Measurements from ENCODE around the gene TGM6.
"Not testable (repeated sequence)": the region's sequence is repeated elsewhere in the genome, so short reads cannot be mapped to it uniquely, and the experiment has no call there.

The TGM6 gene

GRCh38 chr20:2397595-2398145, 17.0 kb downstream of the TGM6 start:
- no peak for DNase-seq (ENCODE audit: low read depth in 1 of 2, low spot score in 1 of 2)

- DNase-seq (ENCODE audit: low read depth in 1 of 2, low spot score in 1 of 2), result no peak
Observed at GRCh38 chr20:2398449-2398848, 17.7 kb downstream of the TGM6 start.

- DNase-seq (ENCODE audit: low read depth in 1 of 2, low spot score in 1 of 2), result no peak
Observed at GRCh38 chr20:2399390-2399789, 18.7 kb downstream of the TGM6 start.

GRCh38 chr20:2400290-2400689, 19.6 kb downstream of the TGM6 start:
- no peak for DNase-seq (ENCODE audit: low read depth in 1 of 2, low spot score in 1 of 2)

- DNase-seq (ENCODE audit: low read depth in 1 of 2, low spot score in 1 of 2), result no peak
Observed at GRCh38 chr20:2401527-2401926, 20.8 kb downstream of the TGM6 start.

- no peak for DNase-seq (ENCODE audit: low read depth in 1 of 2, low spot score in 1 of 2)
Observed at GRCh38 chr20:2402271-2402980, 21.7 kb downstream of the TGM6 start.

- DNase-seq (ENCODE audit: low read depth in 1 of 2, low spot score in 1 of 2), result no peak
Observed at GRCh38 chr20:2403291-2404052, 22.8 kb downstream of the TGM6 start.

GRCh38 chr20:2405693-2406065, 25.0 kb downstream of the TGM6 start:
- DNase-seq (ENCODE audit: low read depth in 1 of 2, low spot score in 1 of 2), result no peak

- not testable (repeated sequence) for DNase-seq (ENCODE audit: low read depth in 1 of 2, low spot score in 1 of 2)
Observed at GRCh38 chr20:2407355-2407754, 26.7 kb downstream of the TGM6 start.

- DNase-seq (ENCODE audit: low read depth in 1 of 2, low spot score in 1 of 2), result no peak
Observed at GRCh38 chr20:2408111-2408510, 27.4 kb downstream of the TGM6 start.

- no peak for DNase-seq (ENCODE audit: low read depth in 1 of 2, low spot score in 1 of 2)
Observed at GRCh38 chr20:2416541-2417212, 36.0 kb downstream of the TGM6 start.

GRCh38 chr20:2417213-2417541, 36.5 kb downstream of the TGM6 start:
- DNase-seq (ENCODE audit: low read depth in 1 of 2, low spot score in 1 of 2), result no peak

- no peak for DNase-seq (ENCODE audit: low read depth in 1 of 2, low spot score in 1 of 2)
Observed at GRCh38 chr20:2418388-2418787, 37.7 kb downstream of the TGM6 start.

GRCh38 chr20:2420510-2420909, 39.8 kb downstream of the TGM6 start:
- DNase-seq (ENCODE audit: low read depth in 1 of 2, low spot score in 1 of 2), result no peak

- no peak for DNase-seq (ENCODE audit: low read depth in 1 of 2, low spot score in 1 of 2)
Observed at GRCh38 chr20:2421247-2421646, 40.5 kb downstream of the TGM6 start.

GRCh38 chr20:2429051-2429450, 48.4 kb downstream of the TGM6 start:
- DNase-seq (ENCODE audit: low read depth in 1 of 2, low spot score in 1 of 2), result no peak

- no peak for DNase-seq (ENCODE audit: low read depth in 1 of 2, low spot score in 1 of 2)
Observed at GRCh38 chr20:2430538-2430937, 49.8 kb downstream of the TGM6 start.

GRCh38 chr20:2431185-2431584, 50.5 kb downstream of the TGM6 start:
- DNase-seq (ENCODE audit: low read depth in 1 of 2, low spot score in 1 of 2), result no peak

GRCh38 chr20:2446845-2447244, 66.1 kb downstream of the TGM6 start:
- no peak for DNase-seq (ENCODE audit: low read depth in 1 of 2, low spot score in 1 of 2)

GRCh38 chr20:2449386-2449785, 68.7 kb downstream of the TGM6 start:
- no peak for DNase-seq (ENCODE audit: low read depth in 1 of 2, low spot score in 1 of 2)

GRCh38 chr20:2451422-2451821, 70.7 kb downstream of the TGM6 start:
- DNase-seq (ENCODE audit: low read depth in 1 of 2, low spot score in 1 of 2), result no peak

Measured in stimulated activated CD4-positive, alpha-beta T cell treated with anti-CD3 and anti-CD28 coated beads, Interleukin-15, amount 100 ng/mL, for 1 hour (primary cell).